Measurements from ENCODE around the gene TLR6. TPM values are rescaled to one million over a fixed set of nuclear protein-coding genes. Genes with fewer than 3 reads are reported as not detected.
A peak's percentile ranks its signal among the peaks of the same experiment; 100 is the strongest.

TLR6 gene
- polyA plus RNA-seq, 1 experiment = 3.7 TPM

DNA sequence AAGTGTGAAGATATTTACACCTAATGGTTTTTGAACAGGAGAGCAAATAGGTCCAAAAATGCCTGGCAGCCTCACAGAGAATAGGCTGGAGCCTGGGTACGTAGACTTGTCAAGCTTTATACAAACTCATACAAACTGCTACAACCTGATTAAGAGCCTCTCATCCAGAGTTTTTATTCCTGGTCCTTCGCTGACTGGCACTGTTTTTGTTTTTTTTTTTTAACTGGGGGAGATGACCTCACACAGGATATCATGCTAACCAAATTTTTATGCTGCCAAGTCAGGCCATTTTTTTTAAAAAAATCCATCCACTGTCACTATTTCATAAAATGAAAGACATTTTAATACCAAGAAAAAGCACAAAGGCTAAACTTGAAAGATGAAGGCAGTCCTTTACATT lies 12.9 kb upstream of the TLR6 start:
- H3K4me3 ChIP-seq (ENCODE audit: low read depth, low read length) = peak overlapping the region; percentile 97
- TF ChIP-seq, protein P1, sequence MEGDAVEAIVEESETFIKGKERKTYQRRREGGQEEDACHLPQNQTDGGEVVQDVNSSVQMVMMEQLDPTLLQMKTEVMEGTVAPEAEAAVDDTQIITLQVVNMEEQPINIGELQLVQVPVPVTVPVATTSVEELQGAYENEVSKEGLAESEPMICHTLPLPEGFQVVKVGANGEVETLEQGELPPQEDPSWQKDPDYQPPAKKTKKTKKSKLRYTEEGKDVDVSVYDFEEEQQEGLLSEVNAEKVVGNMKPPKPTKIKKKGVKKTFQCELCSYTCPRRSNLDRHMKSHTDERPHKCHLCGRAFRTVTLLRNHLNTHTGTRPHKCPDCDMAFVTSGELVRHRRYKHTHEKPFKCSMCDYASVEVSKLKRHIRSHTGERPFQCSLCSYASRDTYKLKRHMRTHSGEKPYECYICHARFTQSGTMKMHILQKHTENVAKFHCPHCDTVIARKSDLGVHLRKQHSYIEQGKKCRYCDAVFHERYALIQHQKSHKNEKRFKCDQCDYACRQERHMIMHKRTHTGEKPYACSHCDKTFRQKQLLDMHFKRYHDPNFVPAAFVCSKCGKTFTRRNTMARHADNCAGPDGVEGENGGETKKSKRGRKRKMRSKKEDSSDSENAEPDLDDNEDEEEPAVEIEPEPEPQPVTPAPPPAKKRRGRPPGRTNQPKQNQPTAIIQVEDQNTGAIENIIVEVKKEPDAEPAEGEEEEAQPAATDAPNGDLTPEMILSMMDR (IDR thresholded peaks at IDR 0.05; ENCODE audit: low read depth, low read length) = no peak
- POLR2A ChIA-PET = interaction anchor here (1.2 to 2.0 kb wide), 2 partner anchors 19 to 21 kb away, joined by 6 to 8 read pairs; no protein-coding TSS in a partner anchor
- H3K27me3 ChIP-seq (ENCODE audit: control insufficient read depth, insufficient read depth, low read length) = no peaks in the 10 kb centered on the region
- peaks cover 6% of the 10 kb centered on the region; the same call in 1 of the 2 replicates for H3K9me3 ChIP-seq (ENCODE audit: control insufficient read depth, insufficient read depth, low read length)
- DNase-seq (ENCODE audit: low read depth, low spot score) = no peak
- H3K27ac ChIP-seq (ENCODE audit: low read depth, low read length) = peak overlapping the region; percentile 52
- CTCF ChIA-PET = interaction anchor here (0.6 to 1.1 kb wide), 3 partner anchors 9 to 110 kb away, joined by 3 read pairs; no protein-coding TSS in a partner anchor

DNA sequence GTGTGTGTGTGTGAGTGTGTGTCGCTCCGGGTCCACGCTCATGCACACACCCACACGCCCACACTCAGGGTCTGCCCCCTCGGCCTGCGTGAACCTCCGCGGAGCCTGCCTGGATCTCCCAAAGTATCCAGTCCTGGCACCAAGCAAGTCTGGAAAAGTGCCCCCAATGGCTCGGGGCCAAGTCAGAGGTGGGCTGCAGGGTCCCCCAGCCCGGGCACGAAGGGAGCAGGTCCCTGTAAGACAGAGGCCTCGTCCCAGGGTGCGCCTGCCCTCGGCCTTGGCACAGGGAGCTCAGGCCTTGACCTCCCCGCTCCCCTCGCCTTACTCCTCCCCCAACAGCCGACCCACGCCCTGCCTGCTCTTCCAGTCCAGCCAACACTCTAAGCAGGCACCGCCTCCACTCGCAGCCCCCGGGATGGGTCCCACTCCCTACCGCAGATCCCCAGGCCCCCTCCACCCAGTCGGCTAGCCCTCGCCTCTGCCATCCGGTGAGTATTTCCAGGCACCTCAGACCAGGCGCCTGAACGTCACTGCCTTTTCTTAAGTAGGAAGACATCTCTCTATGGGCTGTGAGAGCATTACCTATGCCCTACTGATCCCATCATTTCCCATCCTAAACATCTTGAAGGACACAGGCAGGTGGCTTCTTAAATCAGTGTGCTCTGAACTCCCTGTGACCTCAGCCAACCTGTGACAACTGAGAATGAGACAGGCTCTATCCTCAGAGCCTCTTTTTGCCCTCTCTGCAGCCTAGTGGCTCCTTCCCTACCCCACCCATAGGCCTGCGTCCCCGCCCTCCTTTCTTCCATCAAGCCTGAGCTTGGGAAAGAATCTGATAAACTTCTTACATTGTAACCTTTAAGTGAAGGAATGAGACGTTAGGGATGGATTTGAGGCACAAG lies 11.7 kb upstream of the TLR6 start:
- H3K4me3 ChIP-seq (ENCODE audit: low read depth, low read length) = peak overlapping the region; percentile 97
- ChIA-PET POLR2A (interaction anchor here (0.6 to 2.0 kb wide), 7 partner anchors 9 to 1182 kb away, joined by 3 to 8 read pairs (median 3); partner anchors contain the start of gene RELL1), CTCF (interaction anchor here (1.4 kb wide), 1 partner anchor 12 kb away, joined by 5 read pairs; the partner anchor contains the start of gene TLR6)
- TF ChIP-seq, protein P1 (IDR thresholded peaks at IDR 0.05; ENCODE audit: low read depth, low read length) = no peak
- peaks cover 6% of the 10 kb centered on the region; the same call in 1 of the 2 replicates for H3K9me3 ChIP-seq (ENCODE audit: control insufficient read depth, insufficient read depth, low read length)
- no peaks in the 10 kb centered on the region for H3K27me3 ChIP-seq (ENCODE audit: control insufficient read depth, insufficient read depth, low read length)
- DNase-seq (ENCODE audit: low read depth, low spot score) = no peak
- H3K27ac ChIP-seq (ENCODE audit: low read depth, low read length) = peak overlapping the region; percentile 97

DNA sequence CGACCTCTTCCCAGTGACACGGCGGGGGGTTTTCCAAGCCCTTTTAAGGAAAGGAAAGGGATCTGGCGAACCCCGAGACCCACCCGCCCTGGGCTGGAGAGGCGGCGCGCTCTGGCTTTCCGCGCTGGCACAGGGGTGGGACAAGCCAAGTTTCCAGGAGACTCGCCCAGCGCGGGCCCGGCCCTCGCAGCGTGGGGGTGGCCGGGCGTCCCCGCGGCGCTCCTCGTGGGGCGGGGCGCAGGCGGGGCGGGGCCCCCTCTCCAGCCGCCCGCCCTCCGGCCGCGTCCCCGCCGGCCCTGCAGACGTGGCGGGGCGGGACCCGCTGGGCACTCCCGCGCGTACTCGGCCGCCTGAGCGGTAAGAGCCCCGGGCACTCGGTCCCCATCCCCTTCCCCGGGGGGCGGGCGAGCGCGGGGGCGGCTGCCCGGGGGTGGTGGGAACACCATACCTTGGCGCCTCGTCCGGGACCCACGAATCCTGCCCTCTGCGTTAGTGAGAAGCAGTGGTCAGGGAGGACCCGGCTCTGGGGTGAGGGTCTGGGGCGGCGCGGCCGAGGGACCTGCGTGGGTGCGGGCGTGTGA lies 11.0 kb upstream of the TLR6 start, which contains the start of gene FAM114A1:
Gene FAM114A1, plus strand, starts transcription at position 329 of the 581 bp plus-strand sequence. CDS start 10,273 bp downstream, outside the sequence.
- ChIA-PET POLR2A (interaction anchor here (0.7 to 2.0 kb wide), 3 partner anchors 12 to 22 kb away, joined by 3 to 8 read pairs (median 5); no protein-coding TSS in a partner anchor), CTCF (interaction anchor here (0.5 to 1.4 kb wide), 3 partner anchors 12 to 108 kb away, joined by 4 to 5 read pairs (median 4); partner anchors contain the start of gene TLR6)
- H3K27ac ChIP-seq (ENCODE audit: low read depth, low read length) = peak within 1 kb of the TSS; percentile 97
- peaks cover 6% of the 10 kb centered on the region; the same call in 1 of the 2 replicates for H3K9me3 ChIP-seq (ENCODE audit: control insufficient read depth, insufficient read depth, low read length)
- TF ChIP-seq, protein P1 (IDR thresholded peaks at IDR 0.05; ENCODE audit: low read depth, low read length) = no peak
- no peak for DNase-seq (ENCODE audit: low read depth, low spot score)
- peak within 1 kb of the TSS; percentile 97 for H3K4me3 ChIP-seq (ENCODE audit: low read depth, low read length)
- H3K27me3 ChIP-seq (ENCODE audit: control insufficient read depth, insufficient read depth, low read length) = no peaks in the 10 kb centered on the region

DNA sequence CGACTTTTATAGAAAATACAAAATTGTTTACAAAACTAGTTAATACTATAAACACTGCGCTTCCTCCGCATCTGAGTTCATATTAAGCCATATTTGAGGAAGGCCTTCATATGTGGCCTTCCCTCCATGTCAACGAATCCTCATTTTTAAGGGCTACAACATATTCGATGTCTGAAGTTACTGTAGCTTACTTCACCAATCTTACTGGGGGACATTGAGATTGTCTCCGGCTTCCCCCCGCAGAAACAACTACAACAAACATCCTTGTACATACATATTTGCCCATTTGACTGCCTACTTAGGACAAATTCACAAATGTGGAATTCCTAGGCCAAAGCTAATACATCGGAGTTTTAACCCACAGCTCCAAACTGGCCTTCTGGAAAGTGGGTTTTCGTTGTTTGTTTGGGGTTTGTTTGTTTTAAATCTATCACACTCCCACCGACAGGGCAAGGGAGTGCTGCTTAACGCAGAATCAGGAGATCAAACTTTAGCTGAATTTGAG lies 10.4 kb upstream of the TLR6 start:
- H3K4me3 ChIP-seq (ENCODE audit: low read depth, low read length) = peak overlapping the region; percentile 97

More for the DNA sequence above, 10.4 kb upstream of the TLR6 start:
- CTCF ChIA-PET = interaction anchor here (0.5 to 1.4 kb wide), 7 partner anchors 11 to 547 kb away, joined by 3 to 8 read pairs (median 4); partner anchors contain the start of genes TLR10 and TLR6
- TF ChIP-seq, protein P1 (IDR thresholded peaks at IDR 0.05; ENCODE audit: low read depth, low read length) = no peak
- Histone ChIP-seq H3K27ac (ENCODE audit: low read depth, low read length) (peak overlapping the region; percentile 72), H3K27me3 (ENCODE audit: control insufficient read depth, insufficient read depth, low read length) (no peaks in the 10 kb centered on the region), H3K9me3 (ENCODE audit: control insufficient read depth, insufficient read depth, low read length) (peaks cover 6% of the 10 kb centered on the region; the same call in 1 of the 2 replicates)
- no peak for DNase-seq (ENCODE audit: low read depth, low spot score)
- POLR2A ChIA-PET = interaction anchor here (0.6 to 0.7 kb wide), 2 partner anchors 22 to 694 kb away, joined by 3 read pairs; no protein-coding TSS in a partner anchor
